NT2/D1 (cell line): ENCODE results near the gene ROBO1.
"Not testable (repeated sequence)": the region's sequence is repeated elsewhere in the genome, so short reads cannot be mapped to it uniquely, and the experiment has no call there.

ENCODE experiments used
- DNase-seq: peaks from one replicate; pipeline ENCODE4 v3.0.0-alpha.2; 2011; ENCODE audit warnings: low read depth, low spot score
- H3K27me3 ChIP-seq: 2 replicates; pipeline ENCODE4 v1.6.0; 2011; ENCODE audit warnings: mild to moderate bottlenecking; ENCODE audit not compliant: insufficient read length, insufficient read depth
- H3K36me3 ChIP-seq: 2 replicates; pipeline ENCODE4 v1.6.1; 2011; ENCODE audit warnings: mild to moderate bottlenecking, low read length, mixed read lengths; ENCODE audit not compliant: insufficient read depth, insufficient read length
- H3K4me1 ChIP-seq: 2 replicates; pipeline ENCODE4 v1.5.1; 2011; ENCODE audit not compliant: insufficient read depth, insufficient read length
- H3K4me3 ChIP-seq: 2 replicates; pipeline ENCODE4 v1.5.1; 2011; ENCODE audit warnings: low read depth; ENCODE audit not compliant: insufficient read length
- H3K9ac ChIP-seq: 2 replicates; pipeline ENCODE4 v1.6.0; 2011; ENCODE audit warnings: low read depth; ENCODE audit not compliant: insufficient read length
- H3K9me3 ChIP-seq: 2 replicates; pipeline ENCODE4 v1.5.1; 2011; ENCODE audit warnings: mild to moderate bottlenecking, low read length; ENCODE audit not compliant: insufficient read depth
- SUZ12 ChIP-seq: IDR thresholded peaks from 2 replicates; pipeline ENCODE4 v1.6.1; 2011; ENCODE audit not compliant: insufficient read length, insufficient read depth; ENCODE audit errors: extremely low read depth
- YY1 ChIP-seq: IDR thresholded peaks from 2 replicates; pipeline ENCODE4 v1.6.1; 2011; ENCODE audit not compliant: insufficient read length, insufficient read depth
- ZNF274 ChIP-seq: IDR thresholded peaks from 2 replicates; pipeline ENCODE4 v1.6.1; 2011; ENCODE audit warnings: mild to moderate bottlenecking, low read depth, low read length

ROBO1 gene

DNA sequence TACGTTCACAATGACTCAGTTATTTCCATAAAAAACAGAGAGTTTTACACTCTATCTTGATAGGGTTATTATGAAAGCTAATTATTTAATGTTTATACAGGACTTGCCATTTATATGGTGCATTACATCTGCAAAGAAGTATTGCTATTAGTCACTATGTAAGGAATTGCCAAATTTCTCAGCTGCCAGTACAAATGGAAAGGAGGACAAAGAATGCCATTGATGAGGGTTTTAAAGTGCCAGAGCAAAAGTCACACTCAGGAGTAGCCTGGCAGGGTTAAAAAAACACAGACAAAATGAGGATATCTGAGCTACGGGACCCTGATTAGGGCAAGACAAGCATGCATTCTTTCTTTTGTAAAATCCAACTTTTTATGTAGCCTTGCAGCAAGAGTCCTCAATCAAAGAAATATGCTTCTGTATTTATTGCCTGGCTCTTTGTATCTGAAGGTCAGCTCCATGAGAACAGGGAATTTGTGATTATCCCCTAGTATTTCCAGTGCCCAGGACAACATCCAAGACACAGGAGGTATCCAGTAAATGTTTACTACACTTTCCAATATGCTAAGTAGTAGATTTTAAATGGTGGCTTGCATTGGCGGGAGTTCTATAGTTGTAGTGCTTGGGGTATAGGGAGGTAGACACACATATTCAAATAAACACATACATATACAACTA lies 1013.6 kb downstream of the ROBO1 start:
- H3K4me3 ChIP-seq, result no peak overlapping the region
- H3K36me3 ChIP-seq, result no peaks in the 10 kb centered on the region
- no peaks in the 10 kb centered on the region for H3K4me1 ChIP-seq
- H3K27me3 ChIP-seq, result no peaks in the 10 kb centered on the region
- no peak overlapping the region for H3K9ac ChIP-seq
- TF ChIP-seq SUZ12 (no peak), ZNF274 (no peak), YY1 (no peak)
- H3K9me3 ChIP-seq, result no peaks in the 10 kb centered on the region
- DNase-seq, result no peak

GRCh38 chr3:78751266-78751665 lies 1016.5 kb downstream of the ROBO1 start:
- no peak overlapping the region for H3K9ac ChIP-seq
- no peaks in the 10 kb centered on the region for H3K27me3 ChIP-seq
- H3K4me3 ChIP-seq, result no peak overlapping the region
- no peak for DNase-seq
- no peaks in the 10 kb centered on the region for H3K36me3 ChIP-seq
- H3K4me1 ChIP-seq, result no peaks in the 10 kb centered on the region
- no peaks in the 10 kb centered on the region for H3K9me3 ChIP-seq
- TF ChIP-seq ZNF274 (no peak), YY1 (no peak), SUZ12 (no peak)

DNA sequence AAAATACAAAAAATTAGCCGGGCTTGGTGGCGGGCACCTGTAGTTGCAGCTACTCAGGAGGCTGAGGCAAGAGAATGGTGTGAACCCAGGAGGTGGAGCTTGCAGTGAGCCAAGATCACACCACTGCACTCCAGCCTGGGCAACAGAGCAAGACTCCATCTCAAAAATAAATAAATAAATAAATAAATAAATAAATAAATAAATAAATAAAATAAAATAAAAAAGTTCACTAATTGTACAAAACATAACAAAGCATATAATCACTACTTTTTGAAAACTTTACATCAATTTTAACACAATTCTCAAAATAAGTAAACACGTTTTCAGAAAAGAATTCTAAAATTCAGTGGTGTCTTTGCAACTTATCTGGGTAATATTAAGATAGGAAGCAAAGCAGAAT lies 1017.5 kb downstream of the ROBO1 start:
- not testable (repeated sequence) for DNase-seq, H3K4me3 ChIP-seq, H3K36me3 ChIP-seq, H3K27me3 ChIP-seq, H3K9me3 ChIP-seq, H3K4me1 ChIP-seq, H3K9ac ChIP-seq

GRCh38 chr3:78749056-78749455 lies 1018.7 kb downstream of the ROBO1 start:
- H3K27me3 ChIP-seq, result no peaks in the 10 kb centered on the region
- TF ChIP-seq SUZ12 (no peak), YY1 (no peak), ZNF274 (no peak)
- no peak overlapping the region for H3K4me3 ChIP-seq
- H3K9ac ChIP-seq, result no peak overlapping the region
- no peaks in the 10 kb centered on the region for H3K9me3 ChIP-seq
- H3K36me3 ChIP-seq, result no peaks in the 10 kb centered on the region
- DNase-seq, result no peak
- no peaks in the 10 kb centered on the region for H3K4me1 ChIP-seq

DNA sequence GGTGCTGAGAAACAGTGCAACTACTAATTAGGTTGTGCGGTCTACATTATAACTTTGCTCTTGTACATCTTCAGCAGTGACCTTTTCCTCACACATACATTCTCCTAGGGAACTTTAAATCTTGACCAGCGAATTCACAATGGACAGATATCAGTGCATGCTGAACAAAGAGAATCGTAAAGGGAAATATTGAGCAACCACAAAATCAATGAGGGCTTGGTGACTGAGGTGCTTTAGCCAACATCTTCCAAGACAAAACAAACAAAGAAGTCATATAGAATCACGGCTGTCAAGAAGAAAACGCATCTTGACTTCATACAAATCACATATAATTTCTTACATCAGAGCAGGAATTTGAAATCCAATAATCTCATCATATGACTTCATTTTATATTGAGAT lies 1022.0 kb downstream of the ROBO1 start:
- Histone ChIP-seq H3K27me3 (no peaks in the 10 kb centered on the region), H3K4me3 (no peak overlapping the region), H3K9me3 (no peaks in the 10 kb centered on the region), H3K4me1 (no peaks in the 10 kb centered on the region), H3K9ac (no peak overlapping the region), H3K36me3 (no peaks in the 10 kb centered on the region)
- DNase-seq, result no peak
- TF ChIP-seq SUZ12, result no peak
- TF ChIP-seq YY1, result no peak
- no peak for TF ChIP-seq ZNF274

GRCh38 chr3:78742491-78742890 lies 1025.3 kb downstream of the ROBO1 start:
- no peak overlapping the region for H3K9ac ChIP-seq
- DNase-seq, result no peak
- TF ChIP-seq ZNF274 (no peak), YY1 (no peak), SUZ12 (no peak)

GRCh38 chr3:78742041-78742440 lies 1025.8 kb downstream of the ROBO1 start:
- no peak overlapping the region for H3K9ac ChIP-seq
- no peaks in the 10 kb centered on the region for H3K9me3 ChIP-seq
- H3K27me3 ChIP-seq, result no peaks in the 10 kb centered on the region
- no peak overlapping the region for H3K4me3 ChIP-seq
- DNase-seq, result no peak
- H3K4me1 ChIP-seq, result no peaks in the 10 kb centered on the region
- no peak for TF ChIP-seq SUZ12
- TF ChIP-seq ZNF274, result no peak
- TF ChIP-seq YY1, result no peak
- H3K36me3 ChIP-seq, result no peaks in the 10 kb centered on the region

More at GRCh38 chr3:78742491-78742890, 1025.3 kb downstream of the ROBO1 start:
- Histone ChIP-seq H3K27me3 (no peaks in the 10 kb centered on the region), H3K4me3 (no peak overlapping the region), H3K4me1 (no peaks in the 10 kb centered on the region), H3K9me3 (no peaks in the 10 kb centered on the region), H3K36me3 (no peaks in the 10 kb centered on the region)

GRCh38 chr3:78741066-78741645 lies 1026.6 kb downstream of the ROBO1 start:
- no peaks in the 10 kb centered on the region for H3K9me3 ChIP-seq
- H3K4me3 ChIP-seq, result no peak overlapping the region
- no peak overlapping the region for H3K9ac ChIP-seq
- no peaks in the 10 kb centered on the region for H3K36me3 ChIP-seq
- H3K4me1 ChIP-seq, result no peaks in the 10 kb centered on the region
- H3K27me3 ChIP-seq, result no peaks in the 10 kb centered on the region
- no peak for DNase-seq
- no peak for TF ChIP-seq YY1
- no peak for TF ChIP-seq SUZ12
- no peak for TF ChIP-seq ZNF274
